ENCODE results near the gene ZBTB4. TPM values are rescaled to one million over a fixed set of nuclear protein-coding genes. Genes with fewer than 3 reads are reported as not detected.

The ZBTB4 gene
- total and polyA plus RNA-seq, 2 donors = 10.9 to 29.5 TPM

GRCh38 chr17:7416323-7416722 is 63.1 kb downstream of the ZBTB4 start:
- 96% methylated on average over 6 of the region's 6 CpGs for WGBS
- H3K9me3 ChIP-seq (ENCODE audit: control insufficient read depth in 2 of 2, insufficient read depth in 1 of 2, low read length in 1 of 2) = peaks cover 0 to 1% of the 10 kb centered on the region in 2 donors
- DNase-seq (ENCODE audit: low read depth in 6 of 9, low spot score in 9 of 9) = no peak

GRCh38 chr17:7415784-7416183 is 63.6 kb downstream of the ZBTB4 start:
- Histone ChIP-seq H3K27ac (ENCODE audit: low read depth in 1 of 2, low read length in 1 of 2) (no peak overlapping the region), H3K27me3 (ENCODE audit: control insufficient read depth in 2 of 2, insufficient read depth in 1 of 2, low read length in 1 of 2) (peaks cover 0 to 12% of the 10 kb centered on the region in 2 donors), H3K36me3 (ENCODE audit: control insufficient read depth in 2 of 2, insufficient read depth in 2 of 2, low read length in 1 of 2) (no peaks in the 10 kb centered on the region), H3K4me1 (ENCODE audit: control insufficient read depth in 2 of 2, insufficient read depth in 2 of 2, low read length in 2 of 2) (no peaks in the 10 kb centered on the region), H3K9me3 (ENCODE audit: control insufficient read depth in 2 of 2, insufficient read depth in 1 of 2, low read length in 1 of 2) (peaks cover 0 to 1% of the 10 kb centered on the region in 2 donors), H3K4me3 (ENCODE audit: low read length in 2 of 2) (no peak overlapping the region)
- DNase-seq (ENCODE audit: low read depth in 6 of 9, low spot score in 9 of 9) = no peak
- WGBS = 98% methylated on average over 23 of the region's 23 CpGs

More at GRCh38 chr17:7416323-7416722, 63.1 kb downstream of the ZBTB4 start:
- H3K4me3 ChIP-seq (ENCODE audit: low read length in 2 of 2) = no peak overlapping the region
- peaks cover 0 to 6% of the 10 kb centered on the region in 2 donors for H3K27me3 ChIP-seq (ENCODE audit: control insufficient read depth in 2 of 2, insufficient read depth in 1 of 2, low read length in 1 of 2)
- no peaks in the 10 kb centered on the region for H3K4me1 ChIP-seq (ENCODE audit: control insufficient read depth in 2 of 2, insufficient read depth in 2 of 2, low read length in 2 of 2)
- H3K27ac ChIP-seq (ENCODE audit: low read depth in 1 of 2, low read length in 1 of 2) = no peak overlapping the region
- H3K36me3 ChIP-seq (ENCODE audit: control insufficient read depth in 2 of 2, insufficient read depth in 2 of 2, low read length in 1 of 2) = no peaks in the 10 kb centered on the region

DNA sequence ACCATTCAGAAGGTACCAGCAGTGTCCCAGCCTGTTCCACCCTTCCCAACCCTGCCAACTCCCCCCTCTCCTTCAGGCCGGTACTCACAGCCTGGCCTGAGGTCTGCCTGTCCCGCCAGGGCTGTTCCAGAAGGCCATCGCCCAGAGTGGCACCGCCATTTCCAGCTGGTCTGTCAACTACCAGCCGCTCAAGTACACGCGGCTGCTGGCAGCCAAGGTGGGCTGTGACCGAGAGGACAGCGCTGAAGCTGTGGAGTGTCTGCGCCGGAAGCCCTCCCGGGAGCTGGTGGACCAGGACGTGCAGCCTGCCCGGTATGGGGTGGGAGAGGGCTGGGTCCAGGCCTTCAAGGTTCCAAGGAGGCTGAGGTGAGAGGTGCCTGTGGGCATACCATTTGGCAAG is 64.6 kb downstream of the ZBTB4 start:
- peaks cover 0 to 21% of the 10 kb centered on the region in 2 donors for H3K27me3 ChIP-seq (ENCODE audit: control insufficient read depth in 2 of 2, insufficient read depth in 1 of 2, low read length in 1 of 2)
- H3K27ac ChIP-seq (ENCODE audit: low read depth in 1 of 2, low read length in 1 of 2) = no peak overlapping the region
- no peak overlapping the region for H3K4me3 ChIP-seq (ENCODE audit: low read length in 2 of 2)
- 90% methylated on average over 14 of the region's 14 CpGs for WGBS
- H3K36me3 ChIP-seq (ENCODE audit: control insufficient read depth in 2 of 2, insufficient read depth in 2 of 2, low read length in 1 of 2) = no peaks in the 10 kb centered on the region
- DNase-seq (ENCODE audit: low read depth in 6 of 9, low spot score in 9 of 9) = no peak
- H3K9me3 ChIP-seq (ENCODE audit: control insufficient read depth in 2 of 2, insufficient read depth in 1 of 2, low read length in 1 of 2) = peaks cover 0 to 1% of the 10 kb centered on the region in 2 donors
- no peaks in the 10 kb centered on the region for H3K4me1 ChIP-seq (ENCODE audit: control insufficient read depth in 2 of 2, insufficient read depth in 2 of 2, low read length in 2 of 2)

- Histone ChIP-seq H3K9me3 (ENCODE audit: control insufficient read depth in 2 of 2, insufficient read depth in 1 of 2, low read length in 1 of 2) (peaks cover 0 to 1% of the 10 kb centered on the region in 2 donors), H3K4me1 (ENCODE audit: control insufficient read depth in 2 of 2, insufficient read depth in 2 of 2, low read length in 2 of 2) (no peaks in the 10 kb centered on the region), H3K4me3 (ENCODE audit: low read length in 2 of 2) (no peak overlapping the region), H3K27ac (ENCODE audit: low read depth in 1 of 2, low read length in 1 of 2) (no peak overlapping the region), H3K36me3 (ENCODE audit: control insufficient read depth in 2 of 2, insufficient read depth in 2 of 2, low read length in 1 of 2) (no peaks in the 10 kb centered on the region), H3K27me3 (ENCODE audit: control insufficient read depth in 2 of 2, insufficient read depth in 1 of 2, low read length in 1 of 2) (peaks cover under 1 to 35% of the 10 kb centered on the region in 2 donors)
- 92% methylated on average over 6 of the region's 6 CpGs for WGBS
- DNase-seq (ENCODE audit: low read depth in 6 of 9, low spot score in 9 of 9) = no peak
These were observed 66.0 kb downstream of the ZBTB4 start for GRCh38 chr17:7413346-7413985.

- 98% methylated on average over 8 of the region's 8 CpGs for WGBS
- Histone ChIP-seq H3K27ac (ENCODE audit: low read depth in 1 of 2, low read length in 1 of 2) (no peak overlapping the region), H3K36me3 (ENCODE audit: control insufficient read depth in 2 of 2, insufficient read depth in 2 of 2, low read length in 1 of 2) (no peaks in the 10 kb centered on the region), H3K4me1 (ENCODE audit: control insufficient read depth in 2 of 2, insufficient read depth in 2 of 2, low read length in 2 of 2) (no peaks in the 10 kb centered on the region), H3K9me3 (ENCODE audit: control insufficient read depth in 2 of 2, insufficient read depth in 1 of 2, low read length in 1 of 2) (peaks cover 0 to 1% of the 10 kb centered on the region in 2 donors), H3K27me3 (ENCODE audit: control insufficient read depth in 2 of 2, insufficient read depth in 1 of 2, low read length in 1 of 2) (peaks cover 18 to 53% of the 10 kb centered on the region in 2 donors), H3K4me3 (ENCODE audit: low read length in 2 of 2) (no peak overlapping the region)
- DNase-seq (ENCODE audit: low read depth in 6 of 9, low spot score in 9 of 9) = no peak
These were observed 68.0 kb downstream of the ZBTB4 start for GRCh38 chr17:7411427-7411750.

GRCh38 chr17:7410634-7411426 is 68.6 kb downstream of the ZBTB4 start:
- Histone ChIP-seq H3K4me3 (ENCODE audit: low read length in 2 of 2) (no peak overlapping the region), H3K4me1 (ENCODE audit: control insufficient read depth in 2 of 2, insufficient read depth in 2 of 2, low read length in 2 of 2) (no peaks in the 10 kb centered on the region), H3K27me3 (ENCODE audit: control insufficient read depth in 2 of 2, insufficient read depth in 1 of 2, low read length in 1 of 2) (peaks cover 23 to 58% of the 10 kb centered on the region in 2 donors), H3K27ac (ENCODE audit: low read depth in 1 of 2, low read length in 1 of 2) (no peak overlapping the region), H3K36me3 (ENCODE audit: control insufficient read depth in 2 of 2, insufficient read depth in 2 of 2, low read length in 1 of 2) (no peaks in the 10 kb centered on the region), H3K9me3 (ENCODE audit: control insufficient read depth in 2 of 2, insufficient read depth in 1 of 2, low read length in 1 of 2) (peaks cover 0 to under 1% of the 10 kb centered on the region in 2 donors)
- DNase-seq (ENCODE audit: low read depth in 6 of 9, low spot score in 9 of 9) = no peak
- WGBS = 97% methylated on average over 25 of the region's 25 CpGs

GRCh38 chr17:7409716-7410115 is 69.7 kb downstream of the ZBTB4 start:
- H3K9me3 ChIP-seq (ENCODE audit: control insufficient read depth in 2 of 2, insufficient read depth in 1 of 2, low read length in 1 of 2) = peaks cover 0 to 4% of the 10 kb centered on the region in 2 donors
- WGBS = 97% methylated on average over 6 of the region's 6 CpGs
- H3K4me3 ChIP-seq (ENCODE audit: low read length in 2 of 2) = no peak overlapping the region
- peaks cover 0 to 5% of the 10 kb centered on the region in 2 donors for H3K4me1 ChIP-seq (ENCODE audit: control insufficient read depth in 2 of 2, insufficient read depth in 2 of 2, low read length in 2 of 2)
- no peaks in the 10 kb centered on the region for H3K36me3 ChIP-seq (ENCODE audit: control insufficient read depth in 2 of 2, insufficient read depth in 2 of 2, low read length in 1 of 2)
- H3K27ac ChIP-seq (ENCODE audit: low read depth in 1 of 2, low read length in 1 of 2) = no peak overlapping the region
- no peak for DNase-seq (ENCODE audit: low read depth in 6 of 9, low spot score in 9 of 9)
- peaks cover 35 to 68% of the 10 kb centered on the region in 2 donors for H3K27me3 ChIP-seq (ENCODE audit: control insufficient read depth in 2 of 2, insufficient read depth in 1 of 2, low read length in 1 of 2)

Other genes with a start within 250 kb of the ZBTB4 start
Only the 30 nearest of the 40 such genes appear.
- 0.19 TPM for gene SLC2A4, start 197.9 kb downstream of the ZBTB4 start, total RNA-seq
- 1.2 TPM for gene SLC2A4, start 197.9 kb downstream of the ZBTB4 start, polyA plus RNA-seq
- gene YBX2, start 185.0 kb downstream of the ZBTB4 start, total RNA-seq = 0.66 TPM
- gene YBX2, start 185.0 kb downstream of the ZBTB4 start, polyA plus RNA-seq = 0.48 TPM
- gene EIF5A, start 172.0 kb downstream of the ZBTB4 start, total RNA-seq = 305 TPM
- gene EIF5A, start 172.0 kb downstream of the ZBTB4 start, polyA plus RNA-seq = 324 TPM
- 49.2 TPM for gene GPS2, start 164.3 kb downstream of the ZBTB4 start, total RNA-seq
- 71.3 TPM for gene GPS2, start 164.3 kb downstream of the ZBTB4 start, polyA plus RNA-seq
- gene NEURL4, start 150.3 kb downstream of the ZBTB4 start, total RNA-seq = 12.3 TPM
- gene NEURL4, start 150.3 kb downstream of the ZBTB4 start, polyA plus RNA-seq = 39.6 TPM
- gene ACAP1, start 143.1 kb downstream of the ZBTB4 start, total RNA-seq = 167 TPM
- gene ACAP1, start 143.1 kb downstream of the ZBTB4 start, polyA plus RNA-seq = 364 TPM
- gene KCTD11, start 127.5 kb downstream of the ZBTB4 start, total RNA-seq = 3.0 TPM
- 9.9 TPM for gene KCTD11, start 127.5 kb downstream of the ZBTB4 start, polyA plus RNA-seq
- gene TMEM95, start 124.5 kb downstream of the ZBTB4 start, total RNA-seq = not detected
- gene TMEM95, start 124.5 kb downstream of the ZBTB4 start, polyA plus RNA-seq = 0.05 TPM
- gene TNK1, start 98.5 kb downstream of the ZBTB4 start, total RNA-seq = 1.8 TPM
- gene TNK1, start 98.5 kb downstream of the ZBTB4 start, polyA plus RNA-seq = 7.2 TPM
- gene PLSCR3, start 85.1 kb downstream of the ZBTB4 start, total RNA-seq = 9.3 TPM
- gene PLSCR3, start 85.1 kb downstream of the ZBTB4 start, polyA plus RNA-seq = 32.7 TPM
- gene TMEM256, start 75.5 kb downstream of the ZBTB4 start, total RNA-seq = 109 TPM
- gene TMEM256, start 75.5 kb downstream of the ZBTB4 start, polyA plus RNA-seq = 152 TPM
- 0.38 TPM for gene NLGN2, start 71.8 kb downstream of the ZBTB4 start, total RNA-seq
- 5.6 TPM for gene NLGN2, start 71.8 kb downstream of the ZBTB4 start, polyA plus RNA-seq
- not detected for gene SPEM1, start 59.3 kb downstream of the ZBTB4 start, total RNA-seq
- not detected for gene SPEM1, start 59.3 kb downstream of the ZBTB4 start, polyA plus RNA-seq
- not detected for gene SPEM2, start 54.0 kb downstream of the ZBTB4 start, total RNA-seq
- gene SPEM2, start 54.0 kb downstream of the ZBTB4 start, polyA plus RNA-seq = 0.02 TPM
- gene SPEM3, start 50.8 kb downstream of the ZBTB4 start, total RNA-seq = not detected
- not detected for gene SPEM3, start 50.8 kb downstream of the ZBTB4 start, polyA plus RNA-seq
- 6.8 TPM for gene TMEM102, start 44.2 kb downstream of the ZBTB4 start, total RNA-seq
- 5.1 TPM for gene TMEM102, start 44.2 kb downstream of the ZBTB4 start, polyA plus RNA-seq
- 5.8 TPM for gene FGF11, start 40.1 kb downstream of the ZBTB4 start, total RNA-seq
- gene FGF11, start 40.1 kb downstream of the ZBTB4 start, polyA plus RNA-seq = 5.5 TPM
- 12.9 TPM for gene CHRNB1, start 34.6 kb downstream of the ZBTB4 start, total RNA-seq
- 18.5 TPM for gene CHRNB1, start 34.6 kb downstream of the ZBTB4 start, polyA plus RNA-seq
- gene SLC35G6, start 1.8 kb upstream of the ZBTB4 start, total RNA-seq = not detected
- 0.09 TPM for gene SLC35G6, start 1.8 kb upstream of the ZBTB4 start, polyA plus RNA-seq
- gene POLR2A, start 4.7 kb upstream of the ZBTB4 start, total RNA-seq = 23.5 TPM
- gene POLR2A, start 4.7 kb upstream of the ZBTB4 start, polyA plus RNA-seq = 33.5 TPM
- gene TNFSF12, start 69.4 kb upstream of the ZBTB4 start, total RNA-seq = 4.2 TPM
- 21.3 TPM for gene TNFSF12, start 69.4 kb upstream of the ZBTB4 start, polyA plus RNA-seq
- gene TNFSF13, start 79.1 kb upstream of the ZBTB4 start, total RNA-seq = 6.4 TPM
- 19.6 TPM for gene TNFSF13, start 79.1 kb upstream of the ZBTB4 start, polyA plus RNA-seq
- 54.2 TPM for gene SENP3, start 82.3 kb upstream of the ZBTB4 start, total RNA-seq
- gene SENP3, start 82.3 kb upstream of the ZBTB4 start, polyA plus RNA-seq = 44.7 TPM
- gene CD68, start 100.0 kb upstream of the ZBTB4 start, total RNA-seq = 47.0 TPM
- gene CD68, start 100.0 kb upstream of the ZBTB4 start, polyA plus RNA-seq = 124 TPM
- gene MPDU1, start 104.2 kb upstream of the ZBTB4 start, total RNA-seq = 57.8 TPM
- 48.0 TPM for gene MPDU1, start 104.2 kb upstream of the ZBTB4 start, polyA plus RNA-seq
- 0.94 TPM for gene SOX15, start 110.5 kb upstream of the ZBTB4 start, total RNA-seq
- 5.2 TPM for gene SOX15, start 110.5 kb upstream of the ZBTB4 start, polyA plus RNA-seq
- 33.3 TPM for gene FXR2, start 135.3 kb upstream of the ZBTB4 start, total RNA-seq
- gene FXR2, start 135.3 kb upstream of the ZBTB4 start, polyA plus RNA-seq = 36.6 TPM
- gene SAT2, start 148.2 kb upstream of the ZBTB4 start, total RNA-seq = 31.9 TPM
- gene SAT2, start 148.2 kb upstream of the ZBTB4 start, polyA plus RNA-seq = 163 TPM
- 0.09 TPM for gene SHBG, start 150.5 kb upstream of the ZBTB4 start, total RNA-seq
- gene SHBG, start 150.5 kb upstream of the ZBTB4 start, polyA plus RNA-seq = 0.62 TPM
- 0.05 TPM for gene ATP1B2, start 171.3 kb upstream of the ZBTB4 start, total RNA-seq
- gene ATP1B2, start 171.3 kb upstream of the ZBTB4 start, polyA plus RNA-seq = 1.3 TPM